ENCODE measurements around the gene METTL4. TPM values are rescaled to one million over a fixed set of nuclear protein-coding genes. Genes with fewer than 3 reads are reported as not detected.
"Not testable (repeated sequence)": the region's sequence is repeated elsewhere in the genome, so short reads cannot be mapped to it uniquely, and the experiment has no call there.

The METTL4 gene
- polyA plus RNA-seq, 4 donors: 14.5 to 23.7 (median 19.5) TPM

GRCh38 chr18:2568129-2568528 lies 3.2 kb downstream of the METTL4 start:
- no peak for DNase-seq (ENCODE audit: low read depth in 4 of 4, low spot score in 2 of 4)

GRCh38 chr18:2564373-2564772 lies 6.9 kb downstream of the METTL4 start:
- DNase-seq (ENCODE audit: low read depth in 4 of 4, low spot score in 2 of 4): no peak

GRCh38 chr18:2559249-2559648 lies 12.1 kb downstream of the METTL4 start:
- DNase-seq (ENCODE audit: low read depth in 4 of 4, low spot score in 2 of 4): no peak

- no peak for DNase-seq (ENCODE audit: low read depth in 4 of 4, low spot score in 2 of 4)
Measured at GRCh38 chr18:2557536-2557935, 13.8 kb downstream of the METTL4 start.

GRCh38 chr18:2555895-2556294 lies 15.4 kb downstream of the METTL4 start:
- DNase-seq (ENCODE audit: low read depth in 4 of 4, low spot score in 2 of 4): no peak

GRCh38 chr18:2554696-2555095 lies 16.6 kb downstream of the METTL4 start:
- DNase-seq (ENCODE audit: low read depth in 4 of 4, low spot score in 2 of 4): no peak

DNA sequence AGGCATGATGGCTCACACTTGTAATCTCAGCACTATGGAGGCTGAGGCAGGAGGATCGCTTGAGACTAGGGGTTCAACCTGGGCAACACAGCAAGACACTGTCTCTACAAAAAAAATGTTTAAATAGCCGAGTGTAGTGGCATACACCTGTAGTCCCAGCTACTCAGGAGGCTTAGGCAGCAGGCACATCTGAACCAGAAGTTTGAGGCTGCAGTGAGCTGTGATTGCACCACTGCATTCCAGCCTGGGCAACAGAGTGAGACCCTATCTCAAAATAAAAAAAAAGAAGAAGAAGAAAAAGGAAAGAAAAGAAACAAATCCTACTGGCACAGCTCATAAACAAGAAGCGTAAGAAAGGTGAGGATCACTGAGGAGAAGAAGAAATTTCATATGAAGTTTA lies 19.9 kb downstream of the METTL4 start:
- DNase-seq (ENCODE audit: low read depth in 4 of 4, low spot score in 2 of 4): no peak

DNA sequence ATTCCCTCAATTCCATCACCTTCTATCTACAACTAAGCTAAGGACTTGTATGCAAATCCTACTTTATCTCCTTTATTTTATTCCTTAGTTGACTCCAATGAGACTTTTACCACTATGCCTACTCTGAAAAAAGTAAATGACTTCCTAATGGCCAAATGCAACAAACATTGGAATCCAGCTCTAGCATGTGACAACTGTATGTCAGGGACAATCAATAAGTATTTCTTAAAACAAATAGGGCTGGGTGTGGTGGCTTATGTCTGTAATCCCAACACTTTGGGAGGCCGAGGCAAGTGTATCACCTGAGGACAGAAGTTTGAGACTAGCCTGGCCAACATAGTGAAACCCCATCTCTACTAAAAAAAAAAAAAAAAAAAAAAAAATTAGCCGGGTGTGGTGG lies 21.8 kb downstream of the METTL4 start:
- DNase-seq (ENCODE audit: low read depth in 4 of 4, low spot score in 2 of 4): no peak

DNA sequence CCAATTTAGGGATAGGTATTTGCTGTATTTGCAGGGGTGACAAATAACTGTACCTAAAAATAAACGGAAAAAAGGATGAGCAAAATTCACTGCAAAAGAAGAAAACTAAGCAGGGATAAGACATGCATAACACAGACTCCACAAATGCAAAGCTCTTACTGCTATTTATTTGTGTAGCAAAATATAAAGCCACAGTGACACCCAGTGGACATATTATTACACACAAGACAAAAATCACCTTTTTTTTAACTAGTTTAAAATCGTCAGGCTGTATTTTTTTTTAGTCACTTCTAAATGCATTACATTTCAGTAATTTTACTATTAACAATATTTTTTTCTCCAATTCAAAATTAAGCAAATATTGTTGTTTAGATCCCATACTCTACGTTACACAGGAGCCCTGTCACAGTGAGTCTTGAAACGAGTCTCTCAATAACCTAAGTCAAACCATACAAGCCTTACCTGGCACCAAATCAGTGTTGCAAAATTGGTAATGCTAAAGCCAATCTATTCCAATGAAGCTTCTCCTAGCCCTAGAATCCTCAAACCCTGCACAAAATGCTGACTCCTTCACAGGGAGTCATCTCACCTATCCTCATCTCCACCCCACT lies 23.7 kb downstream of the METTL4 start:
- DNase-seq (ENCODE audit: low read depth in 4 of 4, low spot score in 2 of 4): no peak

DNA sequence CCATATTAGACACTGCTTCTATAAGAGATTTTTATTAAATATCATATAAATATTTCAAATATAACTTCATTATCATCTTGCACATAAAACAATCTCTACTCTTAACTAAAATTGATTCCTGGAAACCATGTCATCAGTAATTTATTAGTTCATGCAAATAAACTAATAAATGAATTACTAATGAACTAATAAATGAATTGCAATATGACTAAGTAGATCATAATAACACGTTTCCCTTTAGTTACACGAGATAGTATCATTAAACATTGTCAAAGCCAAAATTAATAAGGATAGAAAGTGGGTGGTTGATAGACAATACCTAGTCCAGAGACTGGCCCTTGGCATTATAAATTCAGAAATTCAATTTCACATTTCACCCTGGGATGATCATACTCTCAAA lies 26.1 kb downstream of the METTL4 start:
- DNase-seq (ENCODE audit: low read depth in 4 of 4, low spot score in 2 of 4): no peak

DNA sequence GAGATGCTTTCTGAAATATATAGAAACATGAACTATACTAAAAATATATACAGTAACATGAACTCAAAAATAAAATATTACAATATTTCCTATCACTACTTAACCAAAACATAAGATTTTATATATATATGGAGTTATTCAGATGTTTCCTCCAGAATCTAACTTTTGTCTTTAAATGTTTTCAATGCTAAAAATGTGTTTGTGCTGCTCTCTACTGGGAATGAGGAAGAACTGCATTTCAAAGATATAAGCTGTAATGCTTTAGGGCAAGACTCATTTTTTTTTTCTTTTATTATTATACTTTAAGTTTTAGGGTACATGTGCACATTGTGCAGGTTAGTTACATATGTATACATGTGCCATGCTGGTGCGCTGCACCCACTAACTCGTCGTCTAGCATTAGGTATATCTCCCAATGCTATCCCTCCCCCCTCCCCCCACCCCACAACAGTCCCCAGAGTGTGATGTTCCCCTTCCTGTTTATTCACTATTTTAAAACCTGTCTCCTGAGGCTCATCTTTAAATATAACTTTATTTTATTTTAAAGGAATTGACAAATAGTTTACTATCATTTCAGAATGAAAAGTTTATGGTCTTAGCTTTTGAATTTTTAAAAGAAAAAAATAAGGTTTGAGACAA lies 29.3 kb downstream of the METTL4 start:
- not testable (repeated sequence) for DNase-seq (ENCODE audit: low read depth in 4 of 4, low spot score in 2 of 4)

DNA sequence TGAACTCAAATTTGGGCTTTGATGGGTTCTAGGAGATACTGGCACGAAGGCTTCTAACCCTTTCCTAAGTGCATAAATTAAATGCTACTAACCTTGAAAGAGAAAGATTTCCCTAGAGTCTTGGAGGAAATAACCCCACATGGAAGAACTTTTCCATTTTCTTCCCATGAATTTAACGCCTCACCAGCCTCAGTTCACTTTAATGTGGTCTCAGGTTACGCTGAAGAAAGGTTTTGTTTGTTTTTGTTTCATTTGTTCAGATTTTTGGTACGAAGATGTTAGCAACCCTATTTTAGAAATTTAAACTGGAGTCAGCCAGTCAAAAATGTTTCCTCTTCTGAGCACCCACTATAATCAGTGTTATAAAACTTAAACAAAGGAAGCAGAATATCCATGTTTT lies 30.7 kb downstream of the METTL4 start:
- DNase-seq (ENCODE audit: low read depth in 4 of 4, low spot score in 2 of 4): no peak

DNA sequence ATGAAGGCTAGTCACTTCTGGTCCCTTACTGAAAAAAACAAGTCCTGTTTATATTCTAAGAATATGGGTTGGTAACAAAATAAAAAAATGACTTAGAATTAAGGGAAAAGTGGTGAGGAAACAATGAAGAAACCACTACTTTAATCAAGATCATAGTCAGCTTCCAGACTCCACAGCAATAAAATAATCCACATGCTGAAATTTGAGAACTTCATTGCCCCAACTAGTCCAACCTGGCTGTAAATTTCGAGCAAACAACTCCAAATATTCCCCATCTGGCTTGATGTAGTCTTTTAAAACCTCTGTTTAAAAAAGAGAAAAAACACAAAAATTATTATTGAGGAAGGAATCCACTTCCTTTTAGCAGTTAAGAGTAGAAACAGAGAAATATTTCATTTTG lies 32.5 kb downstream of the METTL4 start:
- DNase-seq (ENCODE audit: low read depth in 4 of 4, low spot score in 2 of 4): no peak

GRCh38 chr18:2538236-2538635 lies 33.1 kb downstream of the METTL4 start:
- no peak for DNase-seq (ENCODE audit: low read depth in 4 of 4, low spot score in 2 of 4)

DNA sequence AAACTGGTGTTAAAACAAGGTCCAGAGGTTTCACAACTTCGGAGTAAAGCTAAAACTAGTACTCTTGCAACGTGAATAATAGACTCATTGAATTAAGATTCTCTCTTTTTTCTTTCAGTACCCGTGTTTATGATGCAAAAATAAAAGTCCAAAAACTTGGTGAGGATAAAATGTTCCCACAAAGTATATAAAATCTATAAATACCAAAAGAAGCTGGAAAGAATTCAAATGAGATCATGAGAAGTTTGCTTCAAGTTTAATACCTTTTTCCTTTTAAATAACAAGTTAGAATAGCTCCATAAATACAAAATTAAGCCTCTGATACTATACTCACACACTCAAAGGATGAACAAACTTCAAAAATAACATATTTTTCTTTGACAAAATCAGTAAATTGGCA lies 34.0 kb downstream of the METTL4 start:
- DNase-seq (ENCODE audit: low read depth in 4 of 4, low spot score in 2 of 4): no peak

- DNase-seq (ENCODE audit: low read depth in 4 of 4, low spot score in 2 of 4): no peak
Measured at GRCh38 chr18:2536493-2536892, 34.8 kb downstream of the METTL4 start.

DNA sequence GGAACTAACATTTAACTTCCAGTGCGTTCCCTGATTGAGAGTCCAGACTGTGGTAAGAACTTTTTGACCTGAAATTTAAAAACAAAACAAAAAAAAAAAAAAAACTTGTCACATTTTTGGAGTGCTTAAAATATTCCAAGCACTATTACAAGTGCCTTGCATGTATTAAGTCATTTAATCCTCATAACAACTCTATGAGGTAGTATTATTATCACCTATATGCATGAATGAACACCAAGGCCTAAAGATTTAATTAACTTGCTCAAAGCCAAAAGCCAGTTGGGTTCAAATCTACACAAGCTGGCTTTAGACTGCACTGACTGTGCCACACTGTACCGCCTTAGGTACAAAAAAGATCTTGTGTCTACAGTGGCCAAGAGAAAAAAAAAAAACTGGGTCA lies 35.2 kb downstream of the METTL4 start:
- no peak for DNase-seq (ENCODE audit: low read depth in 4 of 4, low spot score in 2 of 4)

DNA sequence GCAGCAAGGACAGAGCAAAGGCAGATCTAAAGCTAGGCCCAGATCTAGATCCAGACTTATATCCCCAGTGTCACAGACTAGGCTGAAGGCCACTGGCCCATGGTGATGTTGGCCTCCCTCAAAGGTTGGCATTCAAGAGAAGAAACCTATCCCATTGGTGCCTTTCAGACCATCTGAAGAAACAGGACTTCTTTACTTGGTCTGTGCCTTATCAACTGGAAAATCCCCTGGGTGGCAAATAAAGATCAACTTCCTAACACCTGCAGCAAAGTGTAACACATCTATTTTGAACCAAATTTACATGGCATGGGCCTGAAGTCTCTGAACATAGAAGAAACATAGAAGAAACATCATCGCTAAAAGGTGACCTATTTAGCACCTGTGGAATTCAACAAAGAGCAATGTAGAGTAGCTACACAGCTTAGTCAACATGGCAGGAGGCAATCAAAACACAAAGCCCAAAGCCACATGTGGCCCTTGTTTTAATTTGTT lies 35.8 kb downstream of the METTL4 start:
- no peak for DNase-seq (ENCODE audit: low read depth in 4 of 4, low spot score in 2 of 4)

- DNase-seq (ENCODE audit: low read depth in 4 of 4, low spot score in 2 of 4): no peak
Measured at GRCh38 chr18:2534906-2535305, 36.4 kb downstream of the METTL4 start.

GRCh38 chr18:2532797-2533196 lies 38.5 kb downstream of the METTL4 start:
- no peak for DNase-seq (ENCODE audit: low read depth in 4 of 4, low spot score in 2 of 4)

GRCh38 chr18:2531751-2532150 lies 39.6 kb downstream of the METTL4 start:
- DNase-seq (ENCODE audit: low read depth in 4 of 4, low spot score in 2 of 4): no peak

- DNase-seq (ENCODE audit: low read depth in 4 of 4, low spot score in 2 of 4): no peak
Measured at GRCh38 chr18:2529154-2529553, 42.2 kb downstream of the METTL4 start.

- no peak for DNase-seq (ENCODE audit: low read depth in 4 of 4, low spot score in 2 of 4)
Measured at GRCh38 chr18:2526329-2526728, 45.0 kb downstream of the METTL4 start.

Data from left renal cortex interstitium (tissue), 4 donors.